OCI-LY3 (cell line): Measurements from ENCODE around the gene NLE1.
A peak's percentile ranks its signal among the peaks of the same experiment; 100 is the strongest.

ENCODE experiments used
- H2AFZ ChIP-seq: fragments of 200-600, 300-600 bp; shearing (Covaris generic); 2 replicates; pipeline ENCODE4 v1.6.0; 2014; ENCODE audit warnings: antibody characterized with exemption, low read depth, low read length
- H3K27ac ChIP-seq: fragments of 200-600, 300-600 bp; sonication (generic); 2 replicates; pipeline ENCODE4 v1.5.1; 2014; ENCODE audit warnings: mild to moderate bottlenecking, low read length, moderate library complexity, mixed read lengths
- H3K27me3 ChIP-seq: fragments of 200-600, 300-600 bp; sonication (generic); 2 replicates; pipeline ENCODE4 v1.6.1; 2014; ENCODE audit warnings: low read depth, low read length, mixed read lengths
- H3K36me3 ChIP-seq: fragments of 200-600, 300-600 bp; sonication (generic); replicated peaks from 2 replicates; pipeline ENCODE3; 2014; ENCODE audit warnings: low read depth, low read length, mixed read lengths
- H3K4me1 ChIP-seq: fragments of 300-600, 200-600 bp; sonication (generic); 2 replicates; pipeline ENCODE4 v1.6.1; 2014; ENCODE audit warnings: low read length, mixed read lengths
- H3K4me2 ChIP-seq: fragments of 200-600, 300-600 bp; sonication (generic); 2 replicates; pipeline ENCODE4 v1.6.1; 2014; ENCODE audit warnings: low read length, mixed read lengths
- H3K4me3 ChIP-seq: fragments of 300-600, 200-600 bp; sonication (generic); 2 replicates; pipeline ENCODE4 v1.5.1; 2014; ENCODE audit warnings: antibody characterized with exemption, mild to moderate bottlenecking, low read length, moderate library complexity
- H3K79me2 ChIP-seq: fragments of 300-600, 200-600 bp; shearing (Covaris generic); 2 replicates; pipeline ENCODE4 v1.6.1; 2014; ENCODE audit warnings: mild to moderate bottlenecking, low read length, mixed read lengths
- H3K9ac ChIP-seq: fragments of 300-600, 200-600 bp; shearing (Covaris generic); 2 replicates; pipeline ENCODE4 v1.6.0; 2014; ENCODE audit warnings: mild to moderate bottlenecking, low read length, moderate library complexity
- H3K9me3 ChIP-seq: fragments of 200-600, 300-600 bp; shearing (Covaris generic); 2 replicates; pipeline ENCODE4 v1.6.1; 2014; ENCODE audit warnings: low read length, mixed read lengths; ENCODE audit not compliant: insufficient read depth
- H4K20me1 ChIP-seq: fragments of 200-600, 300-600 bp; sonication (generic); 2 replicates; pipeline ENCODE4 v1.6.1; 2016; ENCODE audit warnings: low read length, mixed read lengths; ENCODE audit not compliant: insufficient read depth
- EZH2phosphoT487 ChIP-seq: fragments of 200-600 bp; shearing (Covaris generic); IDR thresholded peaks from 2 replicates; pipeline ENCODE4 v1.6.1; 2018; ENCODE audit warnings: antibody characterized with exemption, mixed run types, low read depth
- TF ChIP-seq, protein P1 (sequence below): fragments of 200-600, 300-600 bp; sonication (generic); IDR thresholded peaks from 2 replicates; pipeline ENCODE4 v1.5.1; 2014; ENCODE audit warnings: antibody characterized with exemption, low read length, low read depth

The NLE1 gene

DNA sequence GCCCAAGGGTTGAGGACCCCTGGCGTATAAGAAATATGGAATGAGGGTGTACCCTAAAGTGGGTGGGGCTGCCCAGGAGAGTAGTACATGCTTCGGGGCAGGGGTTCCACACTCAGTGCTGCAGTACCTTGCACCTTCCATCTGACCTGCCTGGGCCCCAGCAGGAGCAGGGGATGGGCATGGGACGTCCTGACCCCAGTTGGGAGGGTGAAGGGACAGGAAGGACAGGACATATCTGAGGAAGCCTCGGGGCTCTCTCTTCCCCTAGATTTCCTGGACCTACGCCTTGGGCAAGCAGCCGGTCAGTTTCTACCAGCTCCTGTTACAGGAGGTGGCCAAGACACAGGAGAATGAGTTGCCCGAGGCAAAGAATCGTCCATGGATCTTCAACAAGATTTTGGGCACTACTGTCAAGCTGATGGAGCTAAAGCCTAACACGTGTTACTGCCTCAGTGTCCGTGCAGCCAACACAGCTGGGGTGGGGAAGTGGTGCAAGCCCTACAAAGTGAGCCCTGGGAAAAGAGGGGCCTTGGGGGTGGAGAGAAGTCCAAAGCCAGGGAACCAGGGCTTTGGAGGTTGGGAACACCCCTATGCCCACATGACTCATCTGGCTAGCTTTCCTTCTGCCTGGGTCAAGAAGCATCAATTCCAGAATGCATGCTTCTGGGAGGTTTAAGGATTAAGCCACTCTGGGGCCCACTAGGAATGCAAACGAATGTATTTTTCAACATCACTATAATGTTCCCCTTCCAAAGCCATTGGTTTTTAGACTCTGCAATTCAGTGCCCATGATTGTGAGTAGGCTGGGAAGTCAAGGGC, 12.7 kb downstream of the NLE1 start:
- no peaks in the 10 kb centered on the region for H3K9me3 ChIP-seq
- 0 out of 2 replicates have a peak, but pooled peaks cover 3% of the 10 kb centered on the region for H4K20me1 ChIP-seq
- H3K27me3 ChIP-seq = no peaks in the 10 kb centered on the region
- H3K4me3 ChIP-seq = no peak overlapping the region
- no peak overlapping the region for H3K4me2 ChIP-seq
- H3K27ac ChIP-seq = no peak overlapping the region
- H3K4me1 ChIP-seq = no peaks in the 10 kb centered on the region
- no peaks in the 10 kb centered on the region for H3K79me2 ChIP-seq
- no peak overlapping the region for H3K9ac ChIP-seq
- TF ChIP-seq EZH2phosphoT487 = no peak
- TF ChIP-seq, protein P1, sequence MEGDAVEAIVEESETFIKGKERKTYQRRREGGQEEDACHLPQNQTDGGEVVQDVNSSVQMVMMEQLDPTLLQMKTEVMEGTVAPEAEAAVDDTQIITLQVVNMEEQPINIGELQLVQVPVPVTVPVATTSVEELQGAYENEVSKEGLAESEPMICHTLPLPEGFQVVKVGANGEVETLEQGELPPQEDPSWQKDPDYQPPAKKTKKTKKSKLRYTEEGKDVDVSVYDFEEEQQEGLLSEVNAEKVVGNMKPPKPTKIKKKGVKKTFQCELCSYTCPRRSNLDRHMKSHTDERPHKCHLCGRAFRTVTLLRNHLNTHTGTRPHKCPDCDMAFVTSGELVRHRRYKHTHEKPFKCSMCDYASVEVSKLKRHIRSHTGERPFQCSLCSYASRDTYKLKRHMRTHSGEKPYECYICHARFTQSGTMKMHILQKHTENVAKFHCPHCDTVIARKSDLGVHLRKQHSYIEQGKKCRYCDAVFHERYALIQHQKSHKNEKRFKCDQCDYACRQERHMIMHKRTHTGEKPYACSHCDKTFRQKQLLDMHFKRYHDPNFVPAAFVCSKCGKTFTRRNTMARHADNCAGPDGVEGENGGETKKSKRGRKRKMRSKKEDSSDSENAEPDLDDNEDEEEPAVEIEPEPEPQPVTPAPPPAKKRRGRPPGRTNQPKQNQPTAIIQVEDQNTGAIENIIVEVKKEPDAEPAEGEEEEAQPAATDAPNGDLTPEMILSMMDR = no peak
- H2AFZ ChIP-seq = no peak overlapping the region
- peaks cover 45% of the 10 kb centered on the region for H3K36me3 ChIP-seq

DNA sequence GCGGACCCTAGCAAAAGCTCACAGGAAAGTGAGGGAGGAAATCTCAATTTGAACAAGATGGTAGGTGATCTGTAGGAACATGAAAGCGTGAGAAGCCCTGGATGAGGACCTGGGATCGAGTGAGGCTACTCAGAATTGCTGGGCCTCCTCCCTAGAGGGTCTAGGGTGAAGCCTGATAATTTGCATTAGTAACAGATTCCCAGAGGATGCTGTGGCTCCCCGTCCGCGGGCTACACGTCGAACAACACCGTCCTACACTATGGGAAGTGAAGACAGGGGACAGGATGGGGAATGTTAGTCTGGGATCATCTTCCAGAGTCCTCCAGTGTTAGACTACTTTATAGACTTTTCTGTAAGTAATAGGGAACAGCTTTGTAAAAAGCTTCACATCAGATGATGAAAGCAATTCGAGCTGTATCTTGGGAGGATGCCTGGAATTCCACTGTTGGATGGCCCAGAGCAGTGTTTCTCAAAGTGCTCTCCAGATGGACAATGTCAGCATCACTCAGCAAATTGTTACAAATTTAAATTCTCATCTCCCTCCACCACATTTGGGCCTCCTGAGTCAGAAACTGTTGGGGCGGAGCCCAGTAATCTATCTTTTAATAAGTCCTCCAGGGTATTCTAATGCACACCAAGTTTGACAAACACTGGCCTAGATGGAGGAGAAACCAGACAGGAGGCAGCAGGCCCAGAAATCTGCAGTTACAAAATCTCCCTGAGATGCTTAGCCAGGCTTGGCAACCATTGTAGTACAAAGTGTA, 14.2 kb downstream of the NLE1 start:
- H3K27me3 ChIP-seq = no peaks in the 10 kb centered on the region
- TF ChIP-seq EZH2phosphoT487 = no peak
- TF ChIP-seq, protein P1 = no peak
- H3K36me3 ChIP-seq = peaks cover 34% of the 10 kb centered on the region
- 0 out of 2 replicates have a peak, but pooled peaks cover 3% of the 10 kb centered on the region for H4K20me1 ChIP-seq
- no peaks in the 10 kb centered on the region for H3K79me2 ChIP-seq
- no peak overlapping the region for H3K27ac ChIP-seq
- H3K4me1 ChIP-seq = no peaks in the 10 kb centered on the region
- no peak overlapping the region for H2AFZ ChIP-seq
- H3K9me3 ChIP-seq = no peaks in the 10 kb centered on the region
- H3K9ac ChIP-seq = no peak overlapping the region
- H3K4me3 ChIP-seq = no peak overlapping the region
- no peak overlapping the region for H3K4me2 ChIP-seq

DNA sequence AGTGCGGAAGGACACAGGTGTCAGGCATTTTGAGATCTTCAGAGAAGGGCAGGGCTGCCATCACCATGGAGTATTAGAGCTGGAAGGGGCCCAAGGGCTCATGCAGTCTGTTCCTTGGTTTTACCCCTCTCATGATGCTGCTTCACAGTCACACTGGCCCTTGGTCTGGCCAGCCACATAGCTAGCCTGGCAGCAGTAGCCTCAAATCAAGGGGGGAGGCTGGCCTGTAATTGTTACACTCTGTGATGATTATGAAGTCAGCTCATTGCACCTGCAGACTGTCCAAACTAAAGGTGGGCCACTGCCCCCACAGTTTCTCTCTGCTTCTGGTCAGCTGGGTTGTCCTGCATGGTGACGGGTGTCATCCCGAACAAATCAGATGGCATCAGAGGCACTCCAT, 20.8 kb downstream of the NLE1 start, which contains the start of gene FNDC8:
TSS of gene FNDC8 (plus strand) at position 301 of the 400 bp plus-strand sequence. CDS start at position 380, 79 bp downstream.
- no peak within 1 kb of the TSS for H3K9ac ChIP-seq
- no peak within 1 kb of the TSS for H2AFZ ChIP-seq
- no peak within 1 kb of the TSS for H3K27ac ChIP-seq

DNA sequence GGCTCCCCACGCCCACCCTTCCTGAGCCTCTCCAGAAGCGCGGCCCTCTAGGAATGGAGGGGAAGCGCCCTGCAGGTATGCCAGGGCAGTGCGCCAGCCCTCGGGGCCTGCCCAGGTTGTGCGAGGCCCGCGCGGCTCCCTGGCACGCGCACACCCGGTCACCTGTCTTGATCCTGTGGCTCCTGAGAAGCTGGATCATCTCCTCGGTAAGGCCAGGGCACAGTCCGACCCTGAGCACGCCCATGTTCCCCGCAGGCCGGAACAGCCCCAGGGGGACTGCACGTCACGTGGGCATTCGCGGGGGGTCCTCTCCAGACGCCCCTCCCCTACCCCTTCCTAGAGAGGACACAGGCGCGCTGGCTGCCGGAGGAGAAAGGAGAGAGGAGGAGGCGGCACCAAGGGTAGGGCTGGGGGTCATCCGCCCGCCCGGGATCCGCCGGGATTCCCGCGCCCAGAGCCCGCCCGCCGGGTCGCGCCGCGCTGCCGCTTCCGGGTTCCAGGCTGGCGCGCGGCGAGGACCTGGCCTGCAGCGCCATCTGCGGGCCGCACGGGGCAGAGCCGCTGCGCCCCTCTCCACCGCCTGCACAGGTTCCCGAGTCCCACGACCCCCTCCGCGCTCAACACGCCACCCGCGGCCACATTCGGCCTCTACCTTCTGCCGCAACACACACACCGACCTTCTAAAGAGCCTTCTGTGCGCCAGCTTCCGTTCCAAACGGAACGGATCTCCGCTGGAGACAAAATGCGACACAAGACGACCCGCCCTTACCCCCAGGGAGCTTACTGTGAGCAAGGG, 22.5 kb downstream of the NLE1 start, which contains the start of gene RAD51D:
TSS of gene RAD51D (minus strand) at position 491 of the 796 bp plus-strand sequence. CDS start at position 244, 247 bp downstream.
- TF ChIP-seq, protein P1 = peak; percentile 92
- no peak for TF ChIP-seq EZH2phosphoT487
- peak within 1 kb of the TSS; percentile 92 for H3K4me3 ChIP-seq
- no peaks in the 10 kb centered on the region for H3K27me3 ChIP-seq
- H3K9me3 ChIP-seq = no peaks in the 10 kb centered on the region
- peak within 1 kb of the TSS; percentile 96 for H3K4me2 ChIP-seq
- peaks cover 34% of the 10 kb centered on the region for H3K79me2 ChIP-seq
- H4K20me1 ChIP-seq = no peaks in the 10 kb centered on the region
- peak within 1 kb of the TSS; percentile 50 for H3K27ac ChIP-seq
- peaks cover 13% of the 10 kb centered on the region for H3K4me1 ChIP-seq
- peak within 1 kb of the TSS; percentile 99 for H2AFZ ChIP-seq
- H3K9ac ChIP-seq = peak within 1 kb of the TSS; percentile 93
- H3K36me3 ChIP-seq = peaks cover 13% of the 10 kb centered on the region

More for the DNA sequence above, 20.8 kb downstream of the NLE1 start, which contains the start of gene FNDC8:
- no peak within 1 kb of the TSS for H3K4me3 ChIP-seq
- peaks cover 13% of the 10 kb centered on the region for H3K4me1 ChIP-seq
- no peaks in the 10 kb centered on the region for H4K20me1 ChIP-seq
- H3K36me3 ChIP-seq = peaks cover 6% of the 10 kb centered on the region
- TF ChIP-seq EZH2phosphoT487 = no peak
- H3K9me3 ChIP-seq = no peaks in the 10 kb centered on the region
- H3K27me3 ChIP-seq = no peaks in the 10 kb centered on the region
- no peak within 1 kb of the TSS for H3K4me2 ChIP-seq
- peaks cover 27% of the 10 kb centered on the region for H3K79me2 ChIP-seq
